Urinary bladder (tissue), 4 donors: ENCODE data around the gene ITGA2. TPM values are rescaled to one million over a fixed set of nuclear protein-coding genes. Genes with fewer than 3 reads are reported as not detected.

Experiments
- DNase-seq: peaks from one replicate; pipeline ENCODE4 v3.0.0-alpha.2; 2015; ENCODE audit errors: extremely low spot score
- H3K27ac ChIP-seq: one replicate; pipeline ENCODE4 v1.5.1; 2013; ENCODE audit warnings: low read depth, mild to moderate bottlenecking, moderate library complexity
- H3K36me3 ChIP-seq: one replicate; pipeline ENCODE4 v1.6.1; 2013; ENCODE audit warnings: mild to moderate bottlenecking, moderate library complexity; ENCODE audit not compliant: insufficient read depth
- H3K4me1 ChIP-seq: one replicate; pipeline ENCODE4 v1.6.1; 2013; ENCODE audit warnings: mild to moderate bottlenecking, moderate library complexity; ENCODE audit not compliant: insufficient read depth
- H3K4me3 ChIP-seq: one replicate; pipeline ENCODE4 v1.5.1; 2013; ENCODE audit warnings: low read depth, low read length
- WGBS: extraction: QIAGEN DNeasy Blood & Tissue Kit; methylation state at CpG from one replicate; pipeline ENCODE4 v1.1.7; 2013; 5-methylcytosine and 5-hydroxymethylcytosine counted together
- polyA plus RNA-seq: library from polyadenylated mRNA; stranded (reverse); fragments of 200-250 nt; gene quantifications from one replicate; pipeline ENCODE4 v1.2.3, GENCODE V29; 2013
- total RNA-seq: library from RNA; depleted of rRNA; stranded (reverse); fragments of >200 nt; gene quantifications from one replicate; pipeline ENCODE4 v1.2.3, GENCODE V29; 2014
- donor health status: healthy with polysubstance abuse.
- donor health status: healthy.

ITGA2 gene
- total and polyA plus RNA-seq, 2 donors: 3.4 to 21.1 TPM

DNA sequence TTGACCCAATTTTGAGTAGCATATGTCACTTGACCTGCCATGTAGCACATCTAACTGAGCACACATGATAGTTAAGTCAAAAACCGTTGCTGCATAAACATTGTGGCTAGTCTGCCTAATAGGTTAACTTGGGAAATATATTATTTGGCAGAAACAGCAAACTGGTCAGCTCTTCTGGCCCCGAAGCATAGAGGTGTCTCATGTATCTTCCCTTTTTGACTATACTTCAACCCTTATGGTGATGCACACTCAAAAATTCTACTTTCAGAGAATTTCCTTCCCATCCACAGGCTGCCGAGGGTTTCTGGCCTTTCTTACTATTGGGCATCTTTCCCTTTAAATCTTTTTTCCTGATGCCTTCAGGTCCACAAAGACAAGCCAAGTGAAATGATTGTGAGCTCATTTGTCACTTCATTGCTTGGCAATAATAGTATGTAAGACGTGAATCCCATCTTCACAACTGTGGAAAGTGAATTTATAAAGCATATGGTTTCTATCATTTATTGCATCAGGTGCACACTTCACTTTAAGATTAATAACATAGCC lies 79.2 kb downstream of the ITGA2 start:
- H3K36me3 ChIP-seq: peaks cover 6% of the 10 kb centered on the region
- H3K4me3 ChIP-seq: no peak overlapping the region
- no peak for DNase-seq
- H3K4me1 ChIP-seq: no peaks in the 10 kb centered on the region
- WGBS: 81% methylated on average over 4 of the region's 4 CpGs
- no peak overlapping the region for H3K27ac ChIP-seq

DNA sequence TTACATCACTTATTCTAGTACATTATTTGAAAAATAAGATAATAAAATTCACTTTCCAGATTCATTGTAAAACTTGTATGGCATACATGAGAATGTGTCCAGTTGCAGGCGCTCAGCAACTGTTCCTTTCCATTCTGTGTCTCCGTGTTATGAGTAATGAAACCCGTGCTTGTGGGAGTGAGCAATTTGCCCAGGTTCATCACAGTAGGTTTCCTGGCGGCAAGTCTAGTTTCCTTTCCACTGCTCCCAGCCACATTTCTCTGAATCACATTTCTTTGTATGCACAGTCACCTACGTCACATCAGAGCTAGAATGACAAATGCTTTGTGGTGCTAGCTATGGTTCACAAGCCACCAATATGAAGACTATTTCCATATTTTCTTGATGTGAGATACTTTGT lies 80.5 kb downstream of the ITGA2 start:
- no peak overlapping the region for H3K27ac ChIP-seq
- H3K36me3 ChIP-seq: peaks cover 6% of the 10 kb centered on the region
- WGBS: 91% methylated on average over 5 of the region's 5 CpGs
- H3K4me3 ChIP-seq: no peak overlapping the region
- DNase-seq: no peak
- H3K4me1 ChIP-seq: no peaks in the 10 kb centered on the region

- H3K4me1 ChIP-seq: no peaks in the 10 kb centered on the region
- no peak for DNase-seq
- WGBS: 70% methylated on average over 2 of the region's 2 CpGs
- no peak overlapping the region for H3K4me3 ChIP-seq
- H3K27ac ChIP-seq: no peak overlapping the region
- peaks cover 9% of the 10 kb centered on the region for H3K36me3 ChIP-seq
Measured at GRCh38 chr5:53071298-53071697, 82.1 kb downstream of the ITGA2 start.

DNA sequence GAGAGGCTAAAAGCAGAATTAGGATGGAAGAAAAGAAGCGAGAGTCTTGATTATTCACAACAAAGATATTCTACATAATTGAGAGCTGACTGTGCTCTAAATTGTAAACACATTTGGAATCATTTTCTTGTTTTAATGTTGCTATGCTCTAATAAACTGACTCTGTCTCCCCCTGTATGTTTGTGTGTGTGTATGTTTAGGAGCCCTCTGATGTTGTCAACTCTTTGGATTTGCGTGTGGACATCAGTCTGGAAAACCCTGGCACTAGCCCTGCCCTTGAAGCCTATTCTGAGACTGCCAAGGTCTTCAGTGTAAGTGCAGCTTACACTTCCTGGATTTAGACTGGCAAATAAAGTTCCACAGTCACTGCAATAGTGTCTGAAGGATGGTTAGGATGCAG lies 82.6 kb downstream of the ITGA2 start:
- Histone ChIP-seq H3K36me3 (peaks cover 9% of the 10 kb centered on the region), H3K4me1 (no peaks in the 10 kb centered on the region), H3K4me3 (no peak overlapping the region), H3K27ac (no peak overlapping the region)
- 54% methylated on average over 2 of the region's 2 CpGs for WGBS
- no peak for DNase-seq

DNA sequence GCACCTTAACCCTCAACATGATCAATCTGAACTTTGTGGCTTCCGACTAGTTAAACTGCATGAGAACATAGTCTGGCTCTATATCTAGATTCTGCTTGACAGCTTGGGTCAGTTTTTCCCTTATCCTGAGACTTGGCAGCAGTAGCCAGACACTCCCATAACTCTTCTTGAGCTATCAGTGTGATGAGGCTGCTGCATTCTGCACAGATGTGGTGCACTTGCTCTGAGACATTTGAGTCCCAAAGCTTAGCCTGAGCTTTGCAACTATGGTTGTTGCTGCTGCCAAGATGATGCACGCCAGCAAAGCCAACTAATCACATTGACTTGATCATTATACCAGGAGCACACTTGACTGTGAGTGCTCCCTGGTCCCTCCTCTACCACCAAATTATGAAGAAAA lies 84.2 kb downstream of the ITGA2 start:
- Histone ChIP-seq H3K4me3 (no peak overlapping the region), H3K4me1 (no peaks in the 10 kb centered on the region), H3K27ac (no peak overlapping the region), H3K36me3 (peaks cover 4% of the 10 kb centered on the region)
- 37% methylated on average over 2 of the region's 2 CpGs for WGBS
- no peak for DNase-seq

GRCh38 chr5:53076014-53076583 lies 86.9 kb downstream of the ITGA2 start:
- Histone ChIP-seq H3K4me1 (no peaks in the 10 kb centered on the region), H3K36me3 (peaks cover 4% of the 10 kb centered on the region), H3K27ac (no peak overlapping the region), H3K4me3 (no peak overlapping the region)
- no peak for DNase-seq
- WGBS: 81% methylated on average over 2 of the region's 2 CpGs

- Histone ChIP-seq H3K4me1 (no peaks in the 10 kb centered on the region), H3K36me3 (peaks cover 4% of the 10 kb centered on the region), H3K27ac (no peak overlapping the region), H3K4me3 (no peak overlapping the region)
- no peak for DNase-seq
- 91% methylated on average over 4 of the region's 4 CpGs for WGBS
Measured at GRCh38 chr5:53080271-53080670, 91.1 kb downstream of the ITGA2 start.

DNA sequence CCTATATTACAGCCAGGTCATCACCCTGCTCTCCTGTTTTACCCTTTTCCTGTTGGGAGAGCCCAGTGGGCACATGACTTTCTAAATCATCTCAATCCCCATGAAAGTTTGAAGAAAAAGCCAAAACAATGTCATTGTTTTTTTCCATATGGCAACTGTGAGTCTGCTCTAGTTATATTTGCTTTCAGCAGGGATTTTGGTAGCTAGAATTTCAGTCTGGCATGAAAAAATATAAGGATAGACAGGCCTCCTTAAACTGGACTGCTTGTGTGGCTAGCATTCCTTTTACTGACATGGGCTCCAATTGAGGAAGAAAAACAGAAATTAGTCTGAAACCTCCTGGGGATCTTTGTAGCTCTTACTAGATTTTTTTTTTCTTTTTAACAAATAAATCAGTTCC lies 94.8 kb downstream of the ITGA2 start:
- Histone ChIP-seq H3K36me3 (no peaks in the 10 kb centered on the region), H3K27ac (no peak overlapping the region), H3K4me1 (no peaks in the 10 kb centered on the region), H3K4me3 (no peak overlapping the region)
- DNase-seq: no peak

DNA sequence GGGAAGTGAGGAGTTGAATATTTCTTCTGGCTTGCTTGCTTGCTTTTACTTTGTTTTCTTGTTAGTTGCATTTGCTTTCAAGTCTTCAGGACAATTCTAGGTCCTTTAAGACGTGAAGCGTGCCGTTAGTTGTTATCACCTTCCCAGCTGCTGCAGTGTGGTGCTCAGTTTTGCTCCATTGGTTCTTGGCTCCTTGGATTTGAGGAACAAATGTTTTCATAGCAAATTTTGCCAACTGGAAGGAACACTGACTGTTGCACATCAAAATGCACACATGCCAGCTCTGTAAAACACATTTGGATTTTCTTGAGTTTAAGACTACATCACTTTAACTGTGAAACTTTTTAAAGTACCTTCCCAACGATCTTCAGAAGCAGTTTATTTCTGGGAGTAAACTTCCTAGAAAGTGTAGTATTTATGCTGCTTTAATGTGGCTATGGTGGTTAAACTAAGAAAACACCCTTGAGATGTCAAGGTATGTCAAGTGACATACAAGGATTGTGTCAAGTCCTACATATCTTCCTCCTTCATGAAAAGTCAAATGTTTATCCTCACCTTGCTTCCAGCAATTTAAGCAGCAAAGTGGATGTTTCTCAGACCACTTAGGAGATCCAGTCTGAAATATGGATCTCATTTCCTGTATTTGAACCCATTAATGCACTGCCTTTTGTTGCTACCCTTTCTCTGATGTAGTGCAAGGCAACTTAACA lies 95.5 kb downstream of the ITGA2 start:
- Histone ChIP-seq H3K4me1 (no peaks in the 10 kb centered on the region), H3K4me3 (no peak overlapping the region), H3K36me3 (no peaks in the 10 kb centered on the region), H3K27ac (no peak overlapping the region)
- DNase-seq: no peak
- WGBS: 63% methylated on average over 4 of the region's 4 CpGs

GRCh38 chr5:53087171-53087570 lies 98.0 kb downstream of the ITGA2 start:
- no peak overlapping the region for H3K4me3 ChIP-seq
- DNase-seq: no peak
- no peak overlapping the region for H3K27ac ChIP-seq
- H3K4me1 ChIP-seq: no peaks in the 10 kb centered on the region
- no peaks in the 10 kb centered on the region for H3K36me3 ChIP-seq
- 95% methylated on average over 1 of the region's 1 CpG for WGBS

DNA sequence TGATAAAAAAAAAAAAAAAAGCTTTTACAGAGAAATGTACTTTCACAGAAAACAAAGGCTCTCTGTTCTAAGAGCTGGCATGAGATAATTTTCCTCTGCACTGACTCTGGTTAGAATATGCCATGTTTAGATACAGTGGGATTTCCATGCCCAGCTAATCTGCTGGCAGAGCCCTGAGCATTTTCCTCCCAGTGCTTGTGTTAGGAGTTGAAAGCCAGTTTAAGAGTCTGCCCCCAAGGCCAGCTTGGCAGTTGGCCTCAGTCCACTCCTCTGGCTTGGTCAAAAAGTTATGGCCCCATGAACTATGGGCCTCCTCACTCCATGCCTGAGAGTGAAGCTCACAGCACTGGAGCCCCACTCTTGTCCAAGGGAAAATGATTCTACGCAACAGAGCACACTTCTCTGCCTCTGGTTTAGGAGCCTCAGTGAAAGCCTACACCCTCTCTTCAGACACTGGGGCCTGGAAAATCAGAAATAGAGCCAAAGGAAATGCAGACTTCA lies 98.5 kb downstream of the ITGA2 start:
- H3K4me1 ChIP-seq: no peaks in the 10 kb centered on the region
- H3K36me3 ChIP-seq: no peaks in the 10 kb centered on the region
- no peak overlapping the region for H3K27ac ChIP-seq
- no peak overlapping the region for H3K4me3 ChIP-seq
- DNase-seq: no peak
- WGBS: 90% methylated on average over 1 of the region's 1 CpG

- DNase-seq: no peak
- Histone ChIP-seq H3K4me1 (no peaks in the 10 kb centered on the region), H3K27ac (no peak overlapping the region), H3K36me3 (no peaks in the 10 kb centered on the region), H3K4me3 (no peak overlapping the region)
- WGBS: 74% methylated on average over 4 of the region's 4 CpGs
Measured at GRCh38 chr5:53089481-53089991, 100.4 kb downstream of the ITGA2 start.

DNA sequence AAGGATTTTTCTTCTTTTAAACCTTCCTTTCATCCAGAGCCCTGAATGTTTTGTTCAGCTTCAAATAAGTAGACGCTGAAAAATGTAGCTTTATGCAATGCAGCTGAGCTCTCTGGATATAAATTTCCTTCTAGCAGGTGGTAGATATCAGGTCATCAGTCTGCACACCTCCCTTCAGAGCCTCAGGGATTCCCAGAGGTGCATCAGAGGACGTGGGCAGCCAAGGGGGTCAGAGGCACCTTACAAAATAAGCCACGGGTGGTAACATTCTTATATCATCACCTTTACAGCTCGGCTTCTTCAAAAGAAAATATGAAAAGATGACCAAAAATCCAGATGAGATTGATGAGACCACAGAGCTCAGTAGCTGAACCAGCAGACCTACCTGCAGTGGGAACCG lies 101.1 kb downstream of the ITGA2 start:
- Histone ChIP-seq H3K36me3 (no peaks in the 10 kb centered on the region), H3K27ac (no peak overlapping the region), H3K4me3 (no peak overlapping the region), H3K4me1 (no peaks in the 10 kb centered on the region)
- DNase-seq: no peak
- WGBS: 73% methylated on average over 5 of the region's 5 CpGs

DNA sequence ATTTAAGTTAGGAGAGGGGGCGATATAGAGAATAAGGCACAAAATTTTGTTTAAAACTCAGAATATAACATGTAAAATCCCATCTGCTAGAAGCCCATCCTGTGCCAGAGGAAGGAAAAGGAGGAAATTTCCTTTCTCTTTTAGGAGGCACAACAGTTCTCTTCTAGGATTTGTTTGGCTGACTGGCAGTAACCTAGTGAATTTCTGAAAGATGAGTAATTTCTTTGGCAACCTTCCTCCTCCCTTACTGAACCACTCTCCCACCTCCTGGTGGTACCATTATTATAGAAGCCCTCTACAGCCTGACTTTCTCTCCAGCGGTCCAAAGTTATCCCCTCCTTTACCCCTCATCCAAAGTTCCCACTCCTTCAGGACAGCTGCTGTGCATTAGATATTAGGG lies 102.1 kb downstream of the ITGA2 start:
- no peak overlapping the region for H3K27ac ChIP-seq

More for the DNA sequence above, 102.1 kb downstream of the ITGA2 start:
- H3K4me1 ChIP-seq: no peaks in the 10 kb centered on the region
- no peak overlapping the region for H3K4me3 ChIP-seq
- WGBS: 71% methylated on average over 2 of the region's 2 CpGs
- H3K36me3 ChIP-seq: no peaks in the 10 kb centered on the region
- DNase-seq: no peak
